SK-N-MC (cell line): Measurements from ENCODE around the gene MDM4.

Source experiments
- DNase-seq: peaks from one replicate; pipeline ENCODE4 v3.0.0-alpha.2; 2011; ENCODE audit warnings: low read depth, low spot score
- H3K27ac ChIP-seq: fragments of 200-600 bp; sonication (generic); 2 replicates; pipeline ENCODE4 v1.5.1; 2016; ENCODE audit warnings: mixed run types
- H3K36me3 ChIP-seq: fragments of 200-600 bp; sonication (generic); 2 replicates; pipeline ENCODE4 v1.6.1; 2017; ENCODE audit warnings: antibody characterized with exemption, low read length, mixed read lengths; ENCODE audit not compliant: insufficient read depth
- H3K4me3 ChIP-seq: fragments of 200-600 bp; sonication (generic); 2 replicates; pipeline ENCODE4 v1.5.1; 2016
- H3K9ac ChIP-seq: fragments of 200-600 bp; sonication (generic); 2 replicates; pipeline ENCODE4 v1.8.0; 2017; ENCODE audit warnings: mixed run types, mixed read lengths; ENCODE audit not compliant: insufficient read length
- H3K9me3 ChIP-seq: fragments of 200-600 bp; sonication (generic); 2 replicates; pipeline ENCODE4 v1.6.1; 2017; ENCODE audit warnings: low read depth, mild to moderate bottlenecking, antibody characterized with exemption, low read length, moderate library complexity, mixed read lengths
- EZH2 ChIP-seq: fragments of 200-600 bp; sonication (generic); IDR thresholded peaks from one replicate; pipeline ENCODE4 v1.6.1; 2017; ENCODE audit warnings: antibody characterized with exemption
- FOXP2 ChIP-seq: optimal IDR thresholded peaks from 2 replicates; pipeline ENCODE3; 2011; ENCODE audit warnings: mild to moderate bottlenecking, moderate library complexity; ENCODE audit not compliant: insufficient read depth; ENCODE audit errors: extremely low read length, control extremely low read depth
- POLR2AphosphoS5 ChIP-seq: IDR thresholded peaks from 2 replicates; pipeline ENCODE4 v1.6.1; 2012; ENCODE audit warnings: mild to moderate bottlenecking, low read depth, low read length, borderline replicate concordance

The MDM4 gene

DNA sequence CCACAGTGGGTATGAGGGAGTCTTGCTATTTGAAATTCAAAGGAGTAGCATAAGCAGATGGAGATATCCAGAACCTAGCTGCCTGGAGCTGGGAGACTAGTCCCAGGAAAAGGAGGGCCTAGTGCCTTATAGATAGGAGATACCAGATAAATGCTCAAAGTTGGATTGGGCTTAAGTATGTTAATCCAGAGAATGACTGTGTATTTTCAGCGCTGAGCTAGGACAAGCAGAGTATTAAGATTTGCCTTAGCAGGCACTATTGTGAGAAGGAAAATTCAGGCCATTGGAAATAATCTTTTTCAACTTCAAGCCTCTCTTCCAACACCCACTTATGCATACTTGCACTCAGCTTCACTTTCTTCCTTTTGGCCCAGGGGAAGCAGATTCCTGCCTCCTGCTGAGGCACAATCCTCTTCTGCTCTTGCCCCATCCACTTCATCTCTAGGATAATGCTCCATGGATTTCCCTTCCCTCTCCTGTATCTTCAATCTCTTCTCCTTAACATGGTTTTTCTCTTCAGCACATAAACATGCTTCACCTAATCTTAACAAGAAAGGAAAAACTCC lies 42.7 kb upstream of the MDM4 start:
- Histone ChIP-seq H3K9me3 (no peaks in the 10 kb centered on the region), H3K36me3 (no peaks in the 10 kb centered on the region), H3K9ac (no peak overlapping the region), H3K4me3 (no peak overlapping the region), H3K27ac (peak overlapping the region; percentile 81)
- no peak for TF ChIP-seq FOXP2
- no peak for TF ChIP-seq EZH2
- TF ChIP-seq POLR2AphosphoS5 = no peak
- no peak for DNase-seq

DNA sequence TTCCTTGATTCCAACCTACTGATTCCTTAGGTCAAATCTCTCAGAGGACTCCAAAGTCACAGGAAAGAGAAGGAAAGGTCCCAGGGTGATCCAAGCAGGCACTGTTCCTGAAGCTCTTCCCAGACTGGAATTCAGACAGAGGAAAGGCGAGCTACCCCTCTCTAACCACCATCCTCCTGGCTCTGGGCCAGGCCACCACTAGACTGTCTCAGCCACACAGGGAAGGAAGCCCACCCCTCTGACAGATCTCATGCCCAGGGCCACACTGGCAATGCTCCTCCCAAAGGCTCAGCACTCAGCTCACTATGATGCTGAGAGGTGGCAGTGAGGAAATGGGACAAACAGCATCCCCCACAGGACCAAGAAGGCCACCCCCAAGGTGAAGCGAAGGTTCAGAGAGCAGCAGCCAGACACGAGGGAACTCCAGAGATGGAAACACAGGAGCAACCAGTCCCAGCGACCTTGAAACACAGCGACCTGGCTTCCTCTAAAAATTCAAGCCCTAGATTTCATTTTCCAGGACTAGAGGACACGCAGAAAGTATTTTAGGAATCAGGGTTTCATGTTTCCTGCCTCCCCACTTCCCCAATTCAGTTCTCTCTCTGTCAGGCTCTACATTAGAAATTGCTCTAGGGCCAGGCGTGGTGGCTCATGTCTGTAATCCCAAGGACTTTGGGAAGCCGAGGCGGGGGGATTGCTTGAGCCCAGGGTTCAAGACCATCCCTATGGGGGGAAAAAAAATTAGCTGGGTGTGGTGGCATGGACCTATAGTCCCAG lies 40.4 kb upstream of the MDM4 start:
- no peak for DNase-seq
- H3K27ac ChIP-seq = no peak overlapping the region
- no peak for TF ChIP-seq EZH2
- no peak for TF ChIP-seq POLR2AphosphoS5
- no peak overlapping the region for H3K9ac ChIP-seq
- H3K4me3 ChIP-seq = no peak overlapping the region
- no peaks in the 10 kb centered on the region for H3K9me3 ChIP-seq
- no peaks in the 10 kb centered on the region for H3K36me3 ChIP-seq

DNA sequence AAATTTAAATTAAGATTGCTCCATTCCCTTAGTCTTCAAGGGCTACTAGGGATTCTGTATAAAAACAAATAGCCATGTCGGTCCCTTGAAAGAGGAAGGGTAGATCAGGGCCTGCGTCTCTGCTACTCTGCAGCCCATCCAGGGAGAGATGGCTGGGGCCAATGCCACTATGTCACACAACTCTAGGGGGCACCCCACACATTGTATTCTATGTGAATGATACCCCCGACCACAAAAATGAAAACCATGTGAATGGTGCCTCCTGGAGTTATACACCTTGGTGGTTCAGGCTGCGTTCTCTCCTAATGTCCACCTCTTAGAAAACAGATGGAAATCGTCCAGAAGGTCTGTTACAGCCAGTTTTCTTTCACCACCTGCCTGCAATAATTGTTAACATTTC lies 39.6 kb upstream of the MDM4 start:
- no peak overlapping the region for H3K4me3 ChIP-seq
- no peak for DNase-seq

DNA sequence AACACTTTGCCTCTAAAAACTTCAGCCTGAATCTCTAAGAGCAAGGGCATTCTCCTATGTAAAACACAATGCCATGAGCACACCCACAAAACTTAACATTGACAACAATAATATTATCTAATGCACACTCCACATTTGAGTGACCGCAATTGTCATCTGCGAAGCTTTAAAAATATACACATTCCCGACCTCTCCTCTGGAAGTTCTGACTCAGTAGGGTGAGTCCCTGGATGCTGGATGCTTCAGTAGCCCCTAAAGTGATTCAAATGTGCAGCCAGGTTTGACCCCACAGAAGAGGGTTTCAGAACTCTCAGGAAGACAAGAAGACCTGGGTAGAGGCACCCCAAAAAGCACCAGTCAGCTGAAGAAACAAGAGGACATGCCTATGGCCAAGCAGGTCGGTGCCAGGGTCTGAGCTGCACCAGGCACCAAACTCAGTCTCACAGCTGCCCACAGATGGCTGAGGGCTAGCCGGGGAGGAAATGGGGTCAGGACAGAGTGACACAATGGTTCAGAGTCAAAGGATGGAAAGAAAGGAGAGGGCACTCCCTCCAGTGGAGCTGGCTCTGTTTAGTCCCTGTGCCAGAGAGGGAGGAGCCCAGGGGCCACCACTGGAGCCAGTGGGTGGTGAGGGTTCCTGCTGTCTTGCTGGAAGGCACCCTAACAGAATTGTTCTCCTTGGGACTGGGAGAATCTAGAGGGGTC lies 39.0 kb upstream of the MDM4 start:
- no peaks in the 10 kb centered on the region for H3K9me3 ChIP-seq
- no peak for DNase-seq
- TF ChIP-seq EZH2 = no peak
- TF ChIP-seq FOXP2 = no peak
- no peak for TF ChIP-seq POLR2AphosphoS5
- no peaks in the 10 kb centered on the region for H3K36me3 ChIP-seq
- H3K4me3 ChIP-seq = no peak overlapping the region
- no peak overlapping the region for H3K27ac ChIP-seq
- no peak overlapping the region for H3K9ac ChIP-seq

More for the DNA sequence above, 39.6 kb upstream of the MDM4 start:
- Histone ChIP-seq H3K36me3 (no peaks in the 10 kb centered on the region), H3K27ac (no peak overlapping the region), H3K9ac (no peak overlapping the region), H3K9me3 (no peaks in the 10 kb centered on the region)
- TF ChIP-seq FOXP2 (no peak), POLR2AphosphoS5 (no peak), EZH2 (no peak)

DNA sequence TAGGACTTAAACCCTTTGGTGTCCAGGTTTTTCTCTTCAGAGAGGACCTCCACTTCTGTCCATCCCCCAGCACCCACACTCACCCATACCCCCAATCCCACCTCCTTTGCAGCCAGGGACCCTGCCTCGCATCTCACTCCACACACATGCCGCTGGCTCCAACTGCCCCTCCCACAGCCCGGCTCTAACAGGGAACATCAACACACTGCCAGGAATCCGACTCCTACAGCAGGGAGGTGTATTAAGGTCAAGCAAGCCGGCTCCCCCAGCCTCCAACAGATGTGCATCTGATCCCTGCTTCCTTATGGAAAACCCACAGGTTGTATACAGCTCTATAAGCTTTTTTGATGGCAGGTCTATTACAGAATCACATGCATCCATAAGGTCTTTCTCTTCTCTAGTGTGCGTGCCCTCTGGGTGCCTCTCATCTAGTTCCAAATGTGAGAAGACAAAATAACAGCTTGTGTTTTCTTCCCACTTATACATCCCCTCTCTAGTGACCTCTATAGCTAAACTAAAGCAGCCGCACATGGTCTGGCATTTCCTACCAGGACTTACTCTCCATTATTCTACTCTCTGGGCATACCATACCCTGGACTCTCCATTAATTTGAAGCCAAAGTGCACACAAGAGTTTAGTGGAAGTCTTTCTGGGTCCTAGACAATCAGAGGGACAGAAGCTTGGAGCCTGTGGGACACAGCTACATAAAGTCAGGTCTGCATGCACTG lies 37.9 kb upstream of the MDM4 start:
- no peak for DNase-seq
- no peaks in the 10 kb centered on the region for H3K36me3 ChIP-seq
- TF ChIP-seq FOXP2 = no peak
- no peak overlapping the region for H3K27ac ChIP-seq
- H3K4me3 ChIP-seq = no peak overlapping the region
- no peak overlapping the region for H3K9ac ChIP-seq
- no peaks in the 10 kb centered on the region for H3K9me3 ChIP-seq

DNA sequence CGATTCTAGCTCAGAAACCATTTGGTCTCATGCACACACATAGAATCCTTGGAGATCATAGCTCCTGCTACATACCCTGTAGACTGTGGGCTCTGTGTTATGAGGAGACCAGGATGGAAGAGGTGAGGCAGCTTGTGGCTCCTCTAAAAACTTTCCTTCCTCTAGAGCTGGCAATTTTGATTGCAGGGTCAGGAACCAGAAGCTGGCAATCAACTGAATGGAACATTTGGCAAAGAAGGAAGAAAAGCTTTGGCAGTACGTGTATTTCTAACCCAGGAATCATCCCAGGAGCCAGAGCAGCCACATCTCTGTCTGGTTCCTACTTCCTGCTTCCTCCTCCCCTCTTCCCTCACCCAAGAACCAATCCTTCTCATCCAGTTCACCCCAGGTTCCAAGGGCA lies 37.3 kb upstream of the MDM4 start:
- no peak for TF ChIP-seq FOXP2
- no peak for TF ChIP-seq EZH2
- Histone ChIP-seq H3K4me3 (no peak overlapping the region), H3K27ac (no peak overlapping the region), H3K9me3 (no peaks in the 10 kb centered on the region), H3K36me3 (no peaks in the 10 kb centered on the region), H3K9ac (no peak overlapping the region)
- no peak for DNase-seq

DNA sequence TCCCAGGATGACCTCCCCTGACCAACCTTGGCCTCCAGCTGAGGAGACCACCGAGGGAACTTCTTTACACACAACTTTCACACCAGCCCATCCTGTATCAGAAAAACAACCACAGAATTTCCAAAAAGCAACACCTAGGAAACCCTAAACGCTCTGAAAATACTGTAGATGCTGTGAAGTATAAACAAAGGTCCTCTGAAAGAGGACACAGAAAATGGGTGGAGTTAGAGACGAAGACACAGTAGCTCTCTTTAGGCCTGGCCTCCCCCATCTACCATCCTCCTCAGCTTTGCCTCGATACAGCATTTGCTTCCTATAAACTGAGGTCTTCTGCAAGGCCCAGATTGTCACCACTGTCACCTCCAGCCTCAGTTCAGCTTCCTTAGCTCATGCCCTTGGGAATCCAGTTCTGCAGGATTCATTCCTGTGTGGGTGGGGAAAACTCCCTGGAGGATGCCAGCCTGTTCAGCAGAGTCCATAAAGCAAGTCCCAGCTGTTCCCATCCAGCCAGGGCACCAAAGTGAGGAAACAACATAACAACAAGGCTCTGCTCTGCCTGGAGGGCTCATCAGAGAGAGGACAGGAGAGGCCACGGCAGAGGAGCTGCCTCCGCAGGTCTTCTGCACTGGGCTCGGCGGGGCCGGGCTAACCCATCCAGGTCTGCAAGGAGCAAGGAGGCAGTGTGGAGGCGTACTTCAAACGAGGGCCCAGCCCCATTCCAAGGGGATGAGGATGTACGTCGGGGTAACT lies 36.6 kb upstream of the MDM4 start:
- no peaks in the 10 kb centered on the region for H3K36me3 ChIP-seq
- H3K27ac ChIP-seq = no peak overlapping the region

DNA sequence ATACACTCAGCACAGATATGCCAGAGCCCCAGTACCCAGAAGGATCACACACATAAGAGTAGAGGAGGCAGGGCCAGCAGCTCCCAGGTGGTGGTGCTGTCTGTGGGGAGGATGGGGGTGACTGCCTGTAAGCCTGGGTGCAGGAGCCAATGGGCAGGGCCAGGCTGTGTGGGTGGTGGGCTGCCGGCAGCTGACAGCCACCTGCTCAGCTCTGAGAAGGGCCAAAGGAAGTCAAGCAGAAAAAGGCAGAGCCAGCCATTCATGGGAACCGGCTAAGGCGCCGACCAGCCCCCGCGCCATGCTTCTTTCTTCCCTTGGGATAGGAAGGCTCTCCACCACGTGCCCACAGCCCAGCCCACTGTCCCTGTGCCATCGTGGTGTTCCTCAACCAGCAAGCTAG lies 35.7 kb upstream of the MDM4 start:
- H3K4me3 ChIP-seq = no peak overlapping the region
- no peak for DNase-seq
- H3K9me3 ChIP-seq = no peaks in the 10 kb centered on the region
- TF ChIP-seq POLR2AphosphoS5 (no peak), FOXP2 (no peak), EZH2 (no peak)
- no peaks in the 10 kb centered on the region for H3K36me3 ChIP-seq
- H3K9ac ChIP-seq = no peak overlapping the region
- H3K27ac ChIP-seq = no peak overlapping the region

More for the DNA sequence above, 36.6 kb upstream of the MDM4 start:
- TF ChIP-seq FOXP2 = no peak
- no peak for TF ChIP-seq EZH2
- no peak for TF ChIP-seq POLR2AphosphoS5
- no peak for DNase-seq
- Histone ChIP-seq H3K4me3 (no peak overlapping the region), H3K9me3 (no peaks in the 10 kb centered on the region), H3K9ac (no peak overlapping the region)
